HG02885 (cell line): Measurements from ENCODE around the gene CCT5.

Experiments used
- ATAC-seq: cut with Tn5 transposase; IDR thresholded peaks from one replicate; pipeline ENCODE4 v1.9.1; 2021; ENCODE audit warnings: mild to moderate bottlenecking; ENCODE audit not compliant: unreplicated experiment, poor library complexity

Gene CCT5

GRCh38 chr5:10297646-10298204 is 47.6 kb downstream of the CCT5 start:
- ATAC-seq: no peak

GRCh38 chr5:10300246-10300645 is 50.2 kb downstream of the CCT5 start:
- no peak for ATAC-seq

- ATAC-seq: no peak
Measured at GRCh38 chr5:10301266-10301665, 51.2 kb downstream of the CCT5 start.

GRCh38 chr5:10301842-10302610 is 51.9 kb downstream of the CCT5 start:
- no peak for ATAC-seq

GRCh38 chr5:10303201-10303600 is 53.1 kb downstream of the CCT5 start:
- no peak for ATAC-seq

GRCh38 chr5:10303699-10304170 is 53.7 kb downstream of the CCT5 start:
- ATAC-seq: no peak

GRCh38 chr5:10304932-10305331 is 54.9 kb downstream of the CCT5 start:
- no peak for ATAC-seq

- no peak for ATAC-seq
Measured at GRCh38 chr5:10306114-10306513, 56.0 kb downstream of the CCT5 start.

- no peak for ATAC-seq
Measured at GRCh38 chr5:10306806-10307205, 56.7 kb downstream of the CCT5 start.

- ATAC-seq: peak; percentile 75
Measured at GRCh38 chr5:10307206-10308148, 57.4 kb downstream of the CCT5 start, which contains the start of gene CMBL. Gene CMBL, minus strand, starts transcription at chr5:10307902. Its CDS starts 17,140 bp downstream, at chr5:10290762.

GRCh38 chr5:10308844-10309243 is 58.8 kb downstream of the CCT5 start:
- ATAC-seq: no peak

GRCh38 chr5:10310066-10310779 is 60.1 kb downstream of the CCT5 start:
- no peak for ATAC-seq

- peak; percentile 61 for ATAC-seq
Measured at GRCh38 chr5:10310835-10311570, 60.9 kb downstream of the CCT5 start.

- no peak for ATAC-seq
Measured at GRCh38 chr5:10311595-10312425, 61.7 kb downstream of the CCT5 start.

- no peak for ATAC-seq
Measured at GRCh38 chr5:10315201-10315600, 65.1 kb downstream of the CCT5 start.
